GM19324 (cell line): ENCODE data around the gene ZNF581.

Experiments used
- ATAC-seq: cut with Tn5 transposase; IDR thresholded peaks from one replicate; pipeline ENCODE4 v1.9.1; 2021; ENCODE audit warnings: mild to moderate bottlenecking, moderate library complexity; ENCODE audit not compliant: unreplicated experiment, low FRiP score

The ZNF581 gene

GRCh38 chr19:55691561-55692481 is 48.4 kb downstream of the ZNF581 start:
- ATAC-seq = no peak

GRCh38 chr19:55692681-55693081 is 49.2 kb downstream of the ZNF581 start:
- no peak for ATAC-seq

- ATAC-seq = no peak
Measured at GRCh38 chr19:55693336-55693974, 50.0 kb downstream of the ZNF581 start.

GRCh38 chr19:55694241-55694655 is 50.8 kb downstream of the ZNF581 start:
- no peak for ATAC-seq

GRCh38 chr19:55694656-55695491 is 51.4 kb downstream of the ZNF581 start:
- ATAC-seq = no peak
